ENCODE measurements around the gene OPN1LW. TPM values are rescaled to one million over a fixed set of nuclear protein-coding genes. Genes with fewer than 3 reads are reported as not detected.

OPN1LW gene
- total and polyA plus RNA-seq, 2 donors (not counting 1 experiment from before 2014, with no cell fraction given): not detected

DNA sequence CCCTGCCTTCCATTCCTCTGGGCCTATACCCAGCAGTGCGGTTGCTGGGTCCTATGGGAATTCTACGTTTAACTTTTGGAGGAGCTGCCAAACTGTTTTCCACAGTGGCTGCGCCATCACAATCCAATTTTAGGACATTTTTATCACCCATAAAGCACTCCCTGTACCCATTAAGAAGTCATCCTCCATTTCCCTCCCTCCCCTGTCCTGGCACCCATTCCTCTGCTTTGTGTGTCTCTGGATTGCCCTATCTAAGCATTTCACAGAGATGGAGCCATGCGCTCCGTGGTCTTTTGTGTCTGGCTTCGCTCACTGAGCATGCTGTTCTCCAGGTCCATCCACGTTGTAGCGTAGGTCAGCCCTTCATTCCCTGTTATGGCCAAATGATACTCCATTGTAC is 1.7 kb upstream of the OPN1LW start:
- Histone ChIP-seq H3K9me3 (ENCODE audit: control extremely low read depth in 1 of 3, control insufficient read depth in 2 of 3, insufficient read depth in 1 of 3, low read length in 2 of 3) (no peaks in the 10 kb centered on the region), H3K9ac (ENCODE audit: low read length) (no peak overlapping the region), H3K4me1 (ENCODE audit: control insufficient read depth in 2 of 2, insufficient read depth in 2 of 2, low read length in 2 of 2) (peaks cover 0 to 2% of the 10 kb centered on the region in 2 donors), H3K4me2 (replicated peaks; ENCODE audit: low read depth, low read length, poor library complexity, severe bottlenecking) (no peak overlapping the region), H3K4me3 (ENCODE audit: control extremely low read depth in 1 of 5, extremely low read depth in 1 of 5, insufficient read depth in 1 of 5, low read depth in 2 of 5, low read length in 4 of 5) (no peak overlapping the region), H3K27ac (ENCODE audit: low read length in 2 of 2) (no peak overlapping the region), H3K27me3 (replicated peaks in 1 of 4; ENCODE audit: control extremely low read depth in 1 of 4, control insufficient read depth in 3 of 4, insufficient read depth in 4 of 4, low read length in 3 of 4) (no peaks in the 10 kb centered on the region), H3K36me3 (replicated peaks in 1 of 2; ENCODE audit: control extremely low read depth in 1 of 2, control insufficient read depth in 1 of 2, extremely low read depth in 1 of 2, insufficient read depth in 2 of 2, low read length in 1 of 2) (no peaks in the 10 kb centered on the region), H4K20me1 (ENCODE audit: control insufficient read depth, insufficient read depth, low read length, poor library complexity, severe bottlenecking) (no peaks in the 10 kb centered on the region), H2AFZ (ENCODE audit: insufficient read depth, low read depth, low read length, poor library complexity, severe bottlenecking) (no peak overlapping the region), H3K79me2 (ENCODE audit: control insufficient read depth, insufficient read depth, low read length) (no peaks in the 10 kb centered on the region)
- ATAC-seq (ENCODE audit: low read depth) (no peak), DNase-seq (no peak)
- Mint-ChIP-seq H3K9me3 (ENCODE audit: insufficient read depth) (no peaks in the 10 kb centered on the region), H3K27me3 (no peaks in the 10 kb centered on the region), H3K4me3 (no peak overlapping the region), H3K27ac (no peak overlapping the region), H3K4me1 (no peaks in the 10 kb centered on the region)
- ChIA-PET CTCF (interaction anchor here (1.4 kb wide), 1 partner anchor 231 kb away, joined by 6 read pairs; no protein-coding TSS in a partner anchor), POLR2A (interaction anchor here (0.6 kb wide), 1 partner anchor 229 kb away, joined by 4 read pairs; no protein-coding TSS in a partner anchor)
- WGBS (ENCODE audit: insufficient coverage): 91% methylated on average over 5 of the region's 8 CpGs
- TF ChIP-seq EZH2 (IDR thresholded peaks at IDR 0.05; ENCODE audit: borderline replicate concordance, insufficient read depth, low read depth, low read length, poor library complexity, severe bottlenecking): no peak
- no peak for TF ChIP-seq CTCF (IDR thresholded peaks at IDR 0.05)
- intact Hi-C loops (cut with micrococcal nuclease): no loop called here

- H3K27me3 Mint-ChIP-seq: no peaks in the 10 kb centered on the region
Measured at GRCh38 chrX:154142950-154143745, 895 bp upstream of the OPN1LW start.

More at GRCh38 chrX:154142950-154143745, 895 bp upstream of the OPN1LW start:
- TF ChIP-seq CTCF (IDR thresholded peaks at IDR 0.05) (no peak), EZH2 (IDR thresholded peaks at IDR 0.05; ENCODE audit: borderline replicate concordance, insufficient read depth, low read depth, low read length, poor library complexity, severe bottlenecking) (no peak)
- POLR2A ChIA-PET: interaction anchor here (0.6 kb wide), 1 partner anchor 228 kb away, joined by 4 read pairs; no protein-coding TSS in a partner anchor
- Histone ChIP-seq H4K20me1 (ENCODE audit: control insufficient read depth, insufficient read depth, low read length, poor library complexity, severe bottlenecking) (no peaks in the 10 kb centered on the region), H3K27me3 (replicated peaks in 1 of 4; ENCODE audit: control extremely low read depth in 1 of 4, control insufficient read depth in 3 of 4, insufficient read depth in 4 of 4, low read length in 3 of 4) (no peaks in the 10 kb centered on the region), H3K36me3 (replicated peaks in 1 of 2; ENCODE audit: control extremely low read depth in 1 of 2, control insufficient read depth in 1 of 2, extremely low read depth in 1 of 2, insufficient read depth in 2 of 2, low read length in 1 of 2) (no peaks in the 10 kb centered on the region), H3K9ac (ENCODE audit: low read length) (no peak overlapping the region), H2AFZ (ENCODE audit: insufficient read depth, low read depth, low read length, poor library complexity, severe bottlenecking) (no peak overlapping the region), H3K4me3 (ENCODE audit: control extremely low read depth in 1 of 5, extremely low read depth in 1 of 5, insufficient read depth in 1 of 5, low read depth in 2 of 5, low read length in 4 of 5) (no peak overlapping the region), H3K79me2 (ENCODE audit: control insufficient read depth, insufficient read depth, low read length) (no peaks in the 10 kb centered on the region), H3K4me2 (replicated peaks; ENCODE audit: low read depth, low read length, poor library complexity, severe bottlenecking) (no peak overlapping the region), H3K27ac (ENCODE audit: low read length in 2 of 2) (no peak overlapping the region), H3K4me1 (ENCODE audit: control insufficient read depth in 2 of 2, insufficient read depth in 2 of 2, low read length in 2 of 2) (no peaks in the 10 kb centered on the region), H3K9me3 (ENCODE audit: control extremely low read depth in 1 of 3, control insufficient read depth in 2 of 3, insufficient read depth in 1 of 3, low read length in 2 of 3) (no peaks in the 10 kb centered on the region)
- CTCF ChIA-PET: no interaction called here
- Mint-ChIP-seq H3K27ac (no peak overlapping the region), H3K9me3 (ENCODE audit: insufficient read depth) (no peaks in the 10 kb centered on the region), H3K4me1 (no peaks in the 10 kb centered on the region), H3K4me3 (no peak overlapping the region)
- intact Hi-C loops (cut with micrococcal nuclease): no loop called here
- 83% methylated on average over 8 of the region's 23 CpGs for WGBS (ENCODE audit: insufficient coverage)
- ATAC-seq (ENCODE audit: low read depth) (no peak), DNase-seq (no peak)

All from B cell (primary cell).